ENCODE results near the gene CCR4. TPM values are rescaled to one million over a fixed set of nuclear protein-coding genes. Genes with fewer than 3 reads are reported as not detected.
"Not testable (repeated sequence)": the region's sequence is repeated elsewhere in the genome, so short reads cannot be mapped to it uniquely, and the experiment has no call there.

Gene CCR4
- total and polyA plus RNA-seq, 2 experiments from 2014 or later: not detected

DNA sequence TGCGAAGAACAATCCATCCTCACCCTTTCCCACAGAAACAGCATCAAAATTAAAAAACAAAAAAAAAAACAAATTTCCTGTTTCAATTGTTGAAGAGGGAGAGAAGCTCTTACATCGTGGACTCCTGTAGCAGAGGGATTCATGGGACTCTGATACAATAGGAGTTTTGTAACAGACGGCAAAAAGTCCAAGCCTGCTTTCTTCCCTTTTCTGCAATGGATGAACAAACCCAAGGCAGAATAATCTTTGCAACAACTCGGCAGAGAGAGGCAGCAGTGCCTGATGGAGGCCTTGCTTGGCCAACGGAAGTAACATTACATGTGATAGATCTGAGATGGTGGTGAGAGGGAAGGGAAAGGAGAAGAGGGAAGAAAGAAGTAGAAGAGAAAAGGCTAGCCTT, 26.9 kb downstream of the CCR4 start:
- no peaks in the 10 kb centered on the region for H3K9me3 ChIP-seq (ENCODE audit: low read depth)
- no peaks in the 10 kb centered on the region for H3K36me3 ChIP-seq
- H3K4me1 ChIP-seq (ENCODE audit: low read depth): no peaks in the 10 kb centered on the region
- H3K27me3 ChIP-seq: no peaks in the 10 kb centered on the region
- TF ChIP-seq, protein P1, sequence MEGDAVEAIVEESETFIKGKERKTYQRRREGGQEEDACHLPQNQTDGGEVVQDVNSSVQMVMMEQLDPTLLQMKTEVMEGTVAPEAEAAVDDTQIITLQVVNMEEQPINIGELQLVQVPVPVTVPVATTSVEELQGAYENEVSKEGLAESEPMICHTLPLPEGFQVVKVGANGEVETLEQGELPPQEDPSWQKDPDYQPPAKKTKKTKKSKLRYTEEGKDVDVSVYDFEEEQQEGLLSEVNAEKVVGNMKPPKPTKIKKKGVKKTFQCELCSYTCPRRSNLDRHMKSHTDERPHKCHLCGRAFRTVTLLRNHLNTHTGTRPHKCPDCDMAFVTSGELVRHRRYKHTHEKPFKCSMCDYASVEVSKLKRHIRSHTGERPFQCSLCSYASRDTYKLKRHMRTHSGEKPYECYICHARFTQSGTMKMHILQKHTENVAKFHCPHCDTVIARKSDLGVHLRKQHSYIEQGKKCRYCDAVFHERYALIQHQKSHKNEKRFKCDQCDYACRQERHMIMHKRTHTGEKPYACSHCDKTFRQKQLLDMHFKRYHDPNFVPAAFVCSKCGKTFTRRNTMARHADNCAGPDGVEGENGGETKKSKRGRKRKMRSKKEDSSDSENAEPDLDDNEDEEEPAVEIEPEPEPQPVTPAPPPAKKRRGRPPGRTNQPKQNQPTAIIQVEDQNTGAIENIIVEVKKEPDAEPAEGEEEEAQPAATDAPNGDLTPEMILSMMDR (IDR thresholded peaks at IDR 0.05; ENCODE audit: low read depth, low read length): no peak
- no peak for DNase-seq (ENCODE audit: low read depth in 1 of 2, low spot score in 1 of 2)
- no peak overlapping the region for H3K27ac ChIP-seq
- no peak overlapping the region for H3K4me3 ChIP-seq

DNA sequence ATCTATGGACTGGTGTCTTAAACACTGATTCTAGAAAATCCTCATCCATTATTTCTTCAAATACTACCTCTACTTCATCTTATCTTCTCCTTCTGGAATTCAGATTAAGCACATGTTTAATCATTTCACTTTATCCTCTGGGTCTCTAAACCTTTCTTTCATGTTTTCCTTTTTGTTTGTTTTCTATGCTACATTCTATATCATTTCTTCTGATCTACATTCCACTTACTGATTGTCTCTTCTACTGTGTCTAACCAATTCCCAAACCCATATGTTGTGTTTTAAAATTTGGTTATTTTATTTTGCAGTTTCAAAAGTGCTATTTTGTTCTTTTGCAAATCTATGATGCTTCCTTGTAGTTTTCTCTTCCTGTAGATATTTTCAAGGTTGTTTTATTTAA, 31.7 kb downstream of the CCR4 start:
- TF ChIP-seq, protein P1 (IDR thresholded peaks at IDR 0.05; ENCODE audit: low read depth, low read length): no peak
- no peak for DNase-seq (ENCODE audit: low read depth in 1 of 2, low spot score in 1 of 2)
- Histone ChIP-seq H3K36me3 (no peaks in the 10 kb centered on the region), H3K9me3 (ENCODE audit: low read depth) (no peaks in the 10 kb centered on the region), H3K27ac (no peak overlapping the region), H3K4me3 (no peak overlapping the region), H3K4me1 (ENCODE audit: low read depth) (peaks cover under 1% of the 10 kb centered on the region), H3K27me3 (no peaks in the 10 kb centered on the region)

DNA sequence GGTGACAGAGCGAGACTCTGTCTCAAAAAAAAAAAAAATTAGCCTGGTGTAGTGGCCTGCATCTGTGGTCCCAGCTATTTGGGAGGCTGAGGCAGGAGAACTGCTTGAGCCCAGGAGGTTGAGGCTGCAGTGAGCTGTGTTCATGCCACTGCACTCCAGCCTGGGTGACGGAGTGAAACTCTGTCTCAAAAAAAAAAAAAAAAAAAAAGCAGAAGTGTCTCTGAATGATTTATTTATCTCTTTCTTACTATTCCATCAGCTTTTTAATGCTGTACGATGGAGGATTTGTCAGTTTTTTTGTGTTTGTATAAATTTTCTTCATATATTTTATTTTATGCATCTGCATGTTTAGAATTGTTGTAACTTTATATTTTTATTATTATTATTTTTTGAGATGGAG, 33.5 kb downstream of the CCR4 start:
- not testable (repeated sequence) for H3K4me3 ChIP-seq; H3K4me1 ChIP-seq (ENCODE audit: low read depth); H3K36me3 ChIP-seq; H3K27ac ChIP-seq; H3K27me3 ChIP-seq; H3K9me3 ChIP-seq (ENCODE audit: low read depth); DNase-seq (ENCODE audit: low read depth in 1 of 2, low spot score in 1 of 2)

DNA sequence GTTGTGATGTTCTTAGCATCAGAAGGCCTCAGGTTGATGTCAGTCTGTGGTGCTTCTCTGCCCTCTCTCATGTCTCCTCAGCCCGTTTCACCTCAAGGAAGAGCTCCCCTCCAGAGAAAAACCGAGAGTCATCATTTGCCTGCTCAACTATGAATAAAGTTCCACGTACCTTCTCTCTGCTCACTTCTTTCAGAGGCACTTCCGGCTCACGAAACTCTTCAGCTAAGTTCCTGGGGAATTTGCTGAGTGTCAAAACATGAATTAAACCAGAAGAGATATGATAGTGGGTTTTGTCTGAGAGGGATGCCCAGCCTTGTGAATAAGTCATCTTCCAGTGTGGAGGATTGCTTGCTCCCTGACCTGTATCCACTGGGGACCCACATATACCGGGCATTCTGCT, 37.7 kb downstream of the CCR4 start:
- Histone ChIP-seq H3K9me3 (ENCODE audit: low read depth) (no peaks in the 10 kb centered on the region), H3K27ac (no peak overlapping the region), H3K4me3 (no peak overlapping the region), H3K36me3 (no peaks in the 10 kb centered on the region), H3K27me3 (no peaks in the 10 kb centered on the region), H3K4me1 (ENCODE audit: low read depth) (peaks cover 9% of the 10 kb centered on the region)
- TF ChIP-seq, protein P1 (IDR thresholded peaks at IDR 0.05; ENCODE audit: low read depth, low read length): no peak
- no peak for DNase-seq (ENCODE audit: low read depth in 1 of 2, low spot score in 1 of 2)

DNA sequence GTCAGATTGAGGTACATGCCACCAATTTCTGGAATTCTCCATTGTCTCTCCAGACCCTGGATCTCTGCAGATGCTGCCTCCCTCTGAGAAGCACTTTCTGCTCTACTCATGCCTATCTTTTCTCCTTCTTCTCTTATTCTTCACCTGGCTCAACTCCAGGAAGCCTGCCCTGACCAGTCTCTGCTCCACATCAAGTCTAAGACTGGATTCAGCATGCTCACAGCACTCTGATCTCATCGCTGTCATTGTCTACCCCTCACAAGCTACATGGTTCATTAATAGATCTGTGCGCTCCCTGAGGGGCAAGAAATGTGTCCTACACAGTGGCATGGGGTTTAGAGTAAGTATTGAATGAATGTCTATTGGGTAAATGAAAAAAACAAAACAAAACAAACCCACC, 38.7 kb downstream of the CCR4 start:
- Histone ChIP-seq H3K4me1 (ENCODE audit: low read depth) (peaks cover 9% of the 10 kb centered on the region), H3K9me3 (ENCODE audit: low read depth) (no peaks in the 10 kb centered on the region), H3K27ac (no peak overlapping the region), H3K27me3 (no peaks in the 10 kb centered on the region), H3K36me3 (no peaks in the 10 kb centered on the region), H3K4me3 (no peak overlapping the region)
- no peak for DNase-seq (ENCODE audit: low read depth in 1 of 2, low spot score in 1 of 2)
- TF ChIP-seq, protein P1 (IDR thresholded peaks at IDR 0.05; ENCODE audit: low read depth, low read length): no peak

DNA sequence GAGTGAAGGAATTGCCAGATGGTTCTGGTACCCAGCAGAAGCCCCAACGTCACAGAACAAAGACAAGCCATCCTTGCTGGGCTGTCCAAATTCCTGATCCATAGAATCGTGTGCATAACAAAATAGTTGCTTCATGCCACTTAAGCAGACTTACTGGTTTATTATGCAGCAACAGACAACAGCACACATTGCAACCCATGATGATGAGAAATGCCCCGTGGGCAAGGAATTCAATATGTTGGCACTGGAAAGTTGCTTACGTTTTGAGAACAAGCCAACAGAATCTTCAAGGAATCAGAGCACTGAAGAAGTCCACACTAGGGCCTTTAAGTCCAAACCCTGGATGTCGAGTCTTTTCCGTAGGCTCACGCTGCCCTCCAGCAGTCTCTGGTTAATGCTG, 40.3 kb downstream of the CCR4 start:
- no peak overlapping the region for H3K4me3 ChIP-seq
- H3K27ac ChIP-seq: no peak overlapping the region
- H3K4me1 ChIP-seq (ENCODE audit: low read depth): peaks cover 9% of the 10 kb centered on the region
- no peaks in the 10 kb centered on the region for H3K27me3 ChIP-seq
- no peaks in the 10 kb centered on the region for H3K9me3 ChIP-seq (ENCODE audit: low read depth)
- TF ChIP-seq, protein P1 (IDR thresholded peaks at IDR 0.05; ENCODE audit: low read depth, low read length): no peak
- H3K36me3 ChIP-seq: no peaks in the 10 kb centered on the region
- no peak for DNase-seq (ENCODE audit: low read depth in 1 of 2, low spot score in 1 of 2)

Data from cardiac muscle cell (in vitro differentiated cells and primary cell).